ENCODE measurements around the gene TMTC1. TPM values are rescaled to one million over a fixed set of nuclear protein-coding genes. Genes with fewer than 3 reads are reported as not detected.
"Not testable (repeated sequence)": the region's sequence is repeated elsewhere in the genome, so short reads cannot be mapped to it uniquely, and the experiment has no call there.

TMTC1 gene
- total and polyA plus RNA-seq, 7 experiments from 2014 or later, result 0.19 to 2.8 (median 0.46) TPM; not detected in 3

GRCh38 chr12:29563071-29563470 lies 220.7 kb downstream of the TMTC1 start:
- Histone ChIP-seq H3K27me3 (ENCODE audit: control insufficient read depth in 2 of 2, insufficient read depth in 2 of 2, low read length in 2 of 2) (peaks cover 0 to 3% of the 10 kb centered on the region in 2 donors), H3K36me3 (ENCODE audit: control insufficient read depth in 2 of 3, insufficient read depth in 3 of 3, low read length in 3 of 3) (no peaks in the 10 kb centered on the region), H3K9me3 (ENCODE audit: control insufficient read depth in 2 of 3, low read length in 3 of 3) (no peaks in the 10 kb centered on the region), H3K4me3 (ENCODE audit: low read length) (no peak overlapping the region), H3K27ac (ENCODE audit: low read depth, low read length) (no peak overlapping the region), H3K4me1 (ENCODE audit: control insufficient read depth in 2 of 2, insufficient read depth in 2 of 2, low read length in 2 of 2) (no peaks in the 10 kb centered on the region)
- POLR2A ChIA-PET, result no interaction called here
- CTCF ChIA-PET, result interaction anchor here (1.1 kb wide), 1 partner anchor 10 kb away, joined by 3 read pairs; no protein-coding TSS in a partner anchor
- Mint-ChIP-seq H3K36me3 (peaks cover 0 to 3% (median 0%) of the 10 kb centered on the region in 5 donors), H3K27ac (no peak overlapping the region), H3K27me3 (peaks cover 4 to 42% (median 36%) of the 10 kb centered on the region in 5 donors), H3K4me3 (no peak overlapping the region), H3K4me1 (peaks cover 0 to 10% (median 0%) of the 10 kb centered on the region in 7 donors), H3K9me3 (peaks cover 0 to 2% (median 0%) of the 10 kb centered on the region in 11 donors)
- ATAC-seq, result no peak
- intact Hi-C loops (cut with micrococcal nuclease), result no loop called here
- no peak for DNase-seq

DNA sequence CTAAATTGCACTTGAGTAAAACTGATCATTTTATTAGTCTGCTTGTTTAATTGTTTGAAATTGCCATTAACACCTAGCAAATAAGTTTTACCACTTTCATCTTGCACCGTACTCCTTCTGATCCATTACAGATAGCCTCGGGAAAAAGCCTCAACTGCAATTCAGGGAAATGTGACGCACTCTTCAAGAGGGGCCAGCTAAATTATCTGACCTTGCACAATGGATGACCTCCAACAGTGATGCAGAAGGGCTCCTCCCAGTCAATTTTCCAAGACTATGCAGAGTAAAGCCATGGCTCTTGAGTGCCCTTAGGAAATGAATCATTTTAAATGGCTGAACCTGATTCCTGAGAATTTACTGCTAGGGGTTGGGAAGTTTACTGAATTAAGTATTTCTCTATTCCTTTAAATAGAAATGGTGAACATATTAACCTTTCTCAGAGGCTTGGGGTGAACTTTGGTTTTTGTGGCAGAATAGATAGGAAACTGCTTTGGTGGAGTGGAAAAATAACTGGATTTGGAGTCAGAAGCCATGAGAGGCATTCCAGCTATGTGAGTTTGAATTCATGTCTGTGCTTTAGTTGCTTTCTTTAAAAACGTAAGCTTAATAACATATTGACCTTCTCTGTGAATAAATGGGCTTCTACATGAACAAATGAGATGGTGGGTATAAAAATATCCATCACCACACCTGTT lies 221.5 kb downstream of the TMTC1 start:
- Mint-ChIP-seq H3K9me3 (peaks cover 0 to 2% (median 0%) of the 10 kb centered on the region in 11 donors), H3K4me1 (peaks cover 0 to 10% (median 0%) of the 10 kb centered on the region in 7 donors), H3K27me3 (peaks cover 4 to 42% (median 41%) of the 10 kb centered on the region in 5 donors), H3K36me3 (peaks cover 0 to 3% (median 0%) of the 10 kb centered on the region in 5 donors), H3K4me3 (no peak overlapping the region), H3K27ac (no peak overlapping the region)
- POLR2A ChIA-PET, result no interaction called here
- no peak overlapping the region for H3K4me3 ChIP-seq (ENCODE audit: low read length)
- H3K4me1 ChIP-seq (ENCODE audit: control insufficient read depth in 2 of 2, insufficient read depth in 2 of 2, low read length in 2 of 2), result no peaks in the 10 kb centered on the region
- no peak for ATAC-seq
- H3K27me3 ChIP-seq (ENCODE audit: control insufficient read depth in 2 of 2, insufficient read depth in 2 of 2, low read length in 2 of 2), result peaks cover 0 to 3% of the 10 kb centered on the region in 2 donors
- intact Hi-C loops (cut with micrococcal nuclease), result no loop called here
- DNase-seq, result no peak
- CTCF ChIA-PET, result interaction anchor here (1.1 kb wide), 1 partner anchor 9 kb away, joined by 3 read pairs; no protein-coding TSS in a partner anchor
- H3K9me3 ChIP-seq (ENCODE audit: control insufficient read depth in 2 of 3, low read length in 3 of 3), result no peaks in the 10 kb centered on the region
- H3K36me3 ChIP-seq (ENCODE audit: control insufficient read depth in 2 of 3, insufficient read depth in 3 of 3, low read length in 3 of 3), result no peaks in the 10 kb centered on the region
- no peak overlapping the region for H3K27ac ChIP-seq (ENCODE audit: low read depth, low read length)

DNA sequence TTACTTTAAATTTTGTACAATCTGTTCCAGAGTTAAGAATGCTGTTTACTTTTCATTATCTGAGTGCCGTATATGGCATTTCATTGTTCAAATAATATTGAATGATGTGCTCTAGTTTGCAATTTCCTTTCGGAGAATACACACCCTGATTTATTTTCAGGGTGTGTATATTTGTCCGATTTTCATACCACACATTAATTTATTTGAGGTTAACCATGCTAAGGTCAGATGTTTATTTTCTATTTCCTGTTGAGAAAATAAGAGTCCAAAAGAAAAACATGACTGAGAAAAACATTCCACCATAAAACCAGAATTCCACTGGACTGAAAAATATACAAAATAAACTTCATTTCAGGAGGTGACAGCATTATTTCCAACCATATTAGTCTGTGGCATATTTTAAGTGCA lies 222.1 kb downstream of the TMTC1 start:
- no peak for ATAC-seq
- H3K4me1 ChIP-seq (ENCODE audit: control insufficient read depth in 2 of 2, insufficient read depth in 2 of 2, low read length in 2 of 2), result no peaks in the 10 kb centered on the region
- Mint-ChIP-seq H3K27ac (no peak overlapping the region), H3K9me3 (peaks cover 0 to 2% (median 0%) of the 10 kb centered on the region in 11 donors), H3K36me3 (peaks cover 0 to 3% (median 0%) of the 10 kb centered on the region in 5 donors), H3K27me3 (peaks cover 4 to 47% (median 41%) of the 10 kb centered on the region in 5 donors), H3K4me3 (no peak overlapping the region), H3K4me1 (peaks cover 0 to 10% (median 0%) of the 10 kb centered on the region in 7 donors)
- no peaks in the 10 kb centered on the region for H3K9me3 ChIP-seq (ENCODE audit: control insufficient read depth in 2 of 3, low read length in 3 of 3)
- H3K36me3 ChIP-seq (ENCODE audit: control insufficient read depth in 2 of 3, insufficient read depth in 3 of 3, low read length in 3 of 3), result no peaks in the 10 kb centered on the region
- ChIA-PET CTCF (no interaction called here), POLR2A (no interaction called here)
- H3K27ac ChIP-seq (ENCODE audit: low read depth, low read length), result no peak overlapping the region
- H3K27me3 ChIP-seq (ENCODE audit: control insufficient read depth in 2 of 2, insufficient read depth in 2 of 2, low read length in 2 of 2), result peaks cover 0 to 3% of the 10 kb centered on the region in 2 donors
- no peak for DNase-seq
- no peak overlapping the region for H3K4me3 ChIP-seq (ENCODE audit: low read length)
- intact Hi-C loops (cut with micrococcal nuclease), result no loop called here

GRCh38 chr12:29559198-29559597 lies 224.5 kb downstream of the TMTC1 start:
- H3K36me3 Mint-ChIP-seq, result no peaks in the 10 kb centered on the region
- no peaks in the 10 kb centered on the region for H3K4me1 ChIP-seq (ENCODE audit: control insufficient read depth in 2 of 2, insufficient read depth in 2 of 2, low read length in 2 of 2)
- H3K9me3 Mint-ChIP-seq, result no peaks in the 10 kb centered on the region
- peaks cover 4 to 39% (median 33%) of the 10 kb centered on the region in 5 donors for H3K27me3 Mint-ChIP-seq
- no peaks in the 10 kb centered on the region for H3K36me3 ChIP-seq (ENCODE audit: control insufficient read depth in 2 of 3, insufficient read depth in 3 of 3, low read length in 3 of 3)
- H3K4me1 Mint-ChIP-seq, result peaks cover 0 to 8% (median 0%) of the 10 kb centered on the region in 7 donors
- H3K27ac Mint-ChIP-seq, result no peak overlapping the region
- ATAC-seq, result no peak
- CTCF ChIA-PET, result no interaction called here
- no peak overlapping the region for H3K4me3 ChIP-seq (ENCODE audit: low read length)
- no peak overlapping the region for H3K4me3 Mint-ChIP-seq
- POLR2A ChIA-PET, result no interaction called here
- no peaks in the 10 kb centered on the region for H3K9me3 ChIP-seq (ENCODE audit: control insufficient read depth in 2 of 3, low read length in 3 of 3)
- no peak for DNase-seq
- no peak overlapping the region for H3K27ac ChIP-seq (ENCODE audit: low read depth, low read length)
- intact Hi-C loops (cut with micrococcal nuclease), result no loop called here
- H3K27me3 ChIP-seq (ENCODE audit: control insufficient read depth in 2 of 2, insufficient read depth in 2 of 2, low read length in 2 of 2), result peaks cover 0 to 3% of the 10 kb centered on the region in 2 donors

GRCh38 chr12:29556363-29556762 lies 227.4 kb downstream of the TMTC1 start:
- Mint-ChIP-seq H3K4me1 (no peaks in the 10 kb centered on the region), H3K9me3 (no peaks in the 10 kb centered on the region), H3K4me3 (no peak overlapping the region), H3K36me3 (no peaks in the 10 kb centered on the region), H3K27ac (no peak overlapping the region), H3K27me3 (peaks cover 0 to 13% (median 9%) of the 10 kb centered on the region in 5 donors)
- Histone ChIP-seq H3K4me3 (ENCODE audit: low read length) (no peak overlapping the region), H3K27ac (ENCODE audit: low read depth, low read length) (no peak overlapping the region), H3K4me1 (ENCODE audit: control insufficient read depth in 2 of 2, insufficient read depth in 2 of 2, low read length in 2 of 2) (no peaks in the 10 kb centered on the region), H3K36me3 (ENCODE audit: control insufficient read depth in 2 of 3, insufficient read depth in 3 of 3, low read length in 3 of 3) (no peaks in the 10 kb centered on the region), H3K9me3 (ENCODE audit: control insufficient read depth in 2 of 3, low read length in 3 of 3) (no peaks in the 10 kb centered on the region), H3K27me3 (ENCODE audit: control insufficient read depth in 2 of 2, insufficient read depth in 2 of 2, low read length in 2 of 2) (no peaks in the 10 kb centered on the region)
- POLR2A ChIA-PET, result no interaction called here
- CTCF ChIA-PET, result no interaction called here
- intact Hi-C loops (cut with micrococcal nuclease), result no loop called here
- ATAC-seq, result no peak
- DNase-seq, result no peak

DNA sequence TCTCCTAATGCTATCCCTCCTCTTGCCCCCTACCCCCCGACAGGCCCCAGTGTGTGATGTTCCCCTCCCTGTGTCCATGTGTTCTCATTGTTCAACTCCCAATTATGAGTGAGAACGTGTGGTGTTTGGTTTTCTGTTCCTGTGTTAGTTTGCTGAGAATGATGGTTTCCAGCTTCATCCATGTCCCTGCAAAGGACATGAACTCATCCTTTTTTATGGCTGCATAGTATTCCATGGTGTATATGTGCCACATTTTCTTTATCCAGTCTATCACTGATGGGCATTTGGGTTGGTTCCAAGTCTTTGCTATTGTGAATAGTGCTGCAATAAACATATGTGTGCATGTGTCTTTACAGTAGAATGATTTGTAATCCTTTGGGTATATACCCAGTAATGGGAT lies 228.3 kb downstream of the TMTC1 start:
- intact Hi-C loops (cut with micrococcal nuclease); H3K36me3 ChIP-seq (ENCODE audit: control insufficient read depth in 2 of 3, insufficient read depth in 3 of 3, low read length in 3 of 3); H3K4me1 ChIP-seq (ENCODE audit: control insufficient read depth in 2 of 2, insufficient read depth in 2 of 2, low read length in 2 of 2); H3K36me3 Mint-ChIP-seq; H3K27me3 ChIP-seq (ENCODE audit: control insufficient read depth in 2 of 2, insufficient read depth in 2 of 2, low read length in 2 of 2); H3K9me3 ChIP-seq (ENCODE audit: control insufficient read depth in 2 of 3, low read length in 3 of 3); H3K4me3 Mint-ChIP-seq; H3K4me1 Mint-ChIP-seq; DNase-seq; H3K9me3 Mint-ChIP-seq; H3K4me3 ChIP-seq (ENCODE audit: low read length); H3K27ac Mint-ChIP-seq; H3K27ac ChIP-seq (ENCODE audit: low read depth, low read length); POLR2A ChIA-PET; ATAC-seq; CTCF ChIA-PET: not testable (repeated sequence)
- peaks cover 0 to 13% (median 9%) of the 10 kb centered on the region in 5 donors for H3K27me3 Mint-ChIP-seq

Data from naive thymus-derived CD4-positive, alpha-beta T cell (primary cell).